Activated T-cell treated with anti-CD3 and anti-CD28 coated beads for 1 hour (primary cell): ENCODE data around the gene TRPM6.
A peak's percentile ranks its signal among the peaks of the same experiment; 100 is the strongest.

ENCODE experiments used
- DNase-seq: peaks from one replicate; pipeline ENCODE4 v3.0.0-alpha.2; 2020; ENCODE audit warnings: low read depth

The TRPM6 gene

DNA sequence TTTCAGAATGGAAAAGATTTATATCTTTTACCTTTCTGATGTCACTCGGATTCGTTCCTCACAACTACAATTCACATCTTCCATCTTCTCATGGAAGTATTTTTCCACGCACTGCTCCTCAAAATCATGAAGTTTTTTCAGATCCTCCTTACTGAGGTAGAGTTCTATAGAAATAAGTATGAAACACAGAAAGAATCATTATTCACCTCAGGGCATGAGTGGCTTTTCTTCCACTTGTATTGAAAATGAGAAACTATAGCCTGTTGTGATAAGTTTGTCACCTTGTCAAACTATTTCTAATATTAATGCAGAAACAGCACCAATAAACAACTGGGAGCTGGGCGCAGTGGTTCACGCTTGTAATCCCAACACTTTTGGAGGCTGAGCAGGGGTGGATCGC, 116.0 kb downstream of the TRPM6 start:
- DNase-seq: no peak

DNA sequence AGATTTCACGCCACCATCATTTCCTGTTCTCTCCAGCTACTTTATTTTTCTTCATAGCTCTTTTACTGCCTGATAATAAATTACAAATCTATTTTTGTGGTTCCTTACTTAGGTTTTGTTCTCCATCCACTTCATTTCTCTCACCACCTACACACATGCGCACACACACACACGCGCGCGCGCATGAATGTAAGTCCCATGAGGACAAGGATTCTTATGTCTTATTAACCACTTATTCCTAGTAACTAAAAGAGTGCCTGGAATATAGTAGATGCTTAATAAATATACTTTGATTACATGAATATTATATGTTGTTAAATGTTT, 116.5 kb downstream of the TRPM6 start:
- DNase-seq: no peak

DNA sequence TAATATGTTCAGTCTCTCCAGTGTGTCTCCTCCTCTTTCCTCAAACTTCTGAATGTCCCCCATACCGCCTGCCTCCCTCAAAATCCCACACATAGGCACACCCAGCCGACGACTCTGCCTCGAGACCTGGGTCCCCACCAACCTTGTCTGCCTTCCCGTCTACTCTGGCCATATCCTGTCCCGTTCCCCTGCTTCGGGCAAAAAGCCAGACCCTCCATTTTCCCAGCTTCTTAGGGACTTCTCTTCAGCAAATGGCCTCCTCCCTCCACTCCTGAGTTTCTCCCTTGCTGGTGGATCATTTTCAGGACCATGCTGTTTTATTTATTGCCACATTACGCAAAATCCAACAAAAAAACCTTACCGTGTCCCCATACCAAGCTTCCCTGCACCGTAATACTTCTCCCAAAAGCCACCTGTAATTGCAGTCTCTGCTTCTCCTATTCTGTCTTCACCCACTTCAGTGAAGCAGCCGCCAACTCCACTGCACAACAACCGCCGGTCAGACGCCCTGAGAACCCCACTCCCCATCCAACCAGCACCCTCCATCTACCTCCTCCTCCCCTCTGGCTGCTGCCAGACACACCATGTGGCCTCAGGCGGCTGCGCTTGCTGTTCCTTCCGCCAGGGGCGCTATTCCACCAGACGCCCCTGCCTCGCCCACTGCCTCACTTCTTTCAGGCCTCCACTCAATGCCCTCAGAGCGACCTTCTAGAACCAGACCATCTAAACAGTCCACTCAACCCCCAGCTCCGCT, 117.0 kb downstream of the TRPM6 start:
- DNase-seq: peak; percentile 6

DNA sequence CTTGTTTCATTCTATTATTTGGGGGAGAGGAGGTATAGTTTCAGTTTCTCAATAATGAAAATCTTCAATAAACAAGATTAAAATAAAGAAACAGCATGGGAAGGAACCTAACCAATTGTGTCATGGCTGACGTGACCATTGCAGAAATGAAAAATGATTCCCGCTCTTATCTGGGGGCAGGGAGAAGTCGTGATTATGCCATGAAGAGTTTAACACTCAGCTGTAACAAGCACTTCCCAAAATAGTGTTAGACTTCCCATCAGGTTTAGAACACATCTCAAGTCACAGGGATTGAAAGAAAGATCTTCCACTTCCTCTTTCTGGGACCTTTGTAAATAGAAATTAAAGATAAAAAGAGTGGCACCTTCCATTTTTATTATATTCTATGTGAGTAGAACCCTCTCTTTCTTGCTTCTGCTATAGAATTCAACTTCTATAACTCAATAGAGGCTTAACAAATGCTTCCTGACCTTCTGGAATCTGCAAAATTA, 122.2 kb downstream of the TRPM6 start:
- no peak for DNase-seq

DNA sequence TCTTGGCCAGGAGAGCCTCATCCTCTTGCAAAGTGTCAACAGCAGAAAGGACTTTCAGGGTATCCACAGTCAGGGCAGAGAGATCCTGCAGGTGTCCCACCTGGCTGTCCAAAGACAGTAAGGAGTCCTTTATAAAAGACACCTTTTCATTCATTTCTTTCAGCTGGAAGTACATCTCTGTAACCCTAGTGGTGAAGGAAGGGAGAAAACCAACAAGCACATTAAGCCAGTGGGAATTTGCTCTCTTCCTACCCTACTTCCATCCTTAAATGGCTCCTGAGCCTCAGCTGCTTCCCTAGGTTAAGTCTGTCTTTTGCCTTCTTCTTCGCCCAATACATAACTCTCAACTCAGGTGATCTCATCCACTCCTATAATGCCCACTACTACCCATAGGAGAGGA, 124.8 kb downstream of the TRPM6 start:
- DNase-seq: no peak

DNA sequence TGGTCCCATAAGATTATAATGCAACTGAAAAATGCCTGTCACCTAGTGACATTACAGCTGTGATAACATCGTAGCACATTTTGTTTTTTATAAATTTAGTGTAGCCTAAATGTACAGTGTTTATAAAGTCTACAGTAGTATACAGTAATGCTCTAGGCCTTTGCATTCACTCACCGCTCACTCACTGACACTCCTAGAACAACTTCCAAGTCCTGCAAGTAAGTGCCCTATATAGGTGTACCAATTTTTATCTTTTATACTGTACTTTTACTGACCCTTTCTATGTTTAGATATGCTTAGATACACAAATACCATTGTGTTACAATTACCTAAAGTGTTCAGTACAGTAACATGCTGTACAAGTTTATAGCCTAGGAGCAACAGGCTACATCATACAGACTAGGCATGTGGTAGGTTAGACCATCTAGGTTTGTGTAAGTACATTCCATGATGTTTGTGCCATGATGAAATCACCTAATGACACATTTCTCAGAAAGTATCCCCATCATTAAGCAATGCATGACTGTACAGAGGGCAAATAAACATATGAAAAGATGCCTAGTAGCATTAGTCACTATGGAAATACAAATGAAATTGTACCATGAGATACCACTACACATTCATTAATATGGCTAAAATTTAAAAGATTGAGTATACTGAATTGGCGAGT, 127.6 kb downstream of the TRPM6 start:
- DNase-seq: no peak

DNA sequence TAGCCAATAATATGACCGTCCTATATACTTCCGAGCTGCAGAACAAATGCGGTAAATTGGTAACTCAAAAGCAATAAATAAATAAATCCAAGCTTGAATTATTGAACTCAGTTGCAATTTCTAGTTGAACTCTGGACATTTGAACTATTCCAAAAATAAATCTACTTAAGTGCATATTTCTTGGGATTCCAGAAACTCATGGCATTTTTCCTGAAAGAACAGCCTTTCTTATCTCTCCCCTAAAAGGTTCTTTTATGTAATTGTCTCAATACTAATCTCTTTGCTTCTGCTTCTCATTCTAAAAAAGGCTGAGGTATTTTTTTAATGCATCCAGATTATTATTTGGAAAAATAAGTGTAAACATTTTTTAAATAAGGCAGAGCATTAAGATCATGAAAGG, 131.7 kb downstream of the TRPM6 start:
- no peak for DNase-seq

DNA sequence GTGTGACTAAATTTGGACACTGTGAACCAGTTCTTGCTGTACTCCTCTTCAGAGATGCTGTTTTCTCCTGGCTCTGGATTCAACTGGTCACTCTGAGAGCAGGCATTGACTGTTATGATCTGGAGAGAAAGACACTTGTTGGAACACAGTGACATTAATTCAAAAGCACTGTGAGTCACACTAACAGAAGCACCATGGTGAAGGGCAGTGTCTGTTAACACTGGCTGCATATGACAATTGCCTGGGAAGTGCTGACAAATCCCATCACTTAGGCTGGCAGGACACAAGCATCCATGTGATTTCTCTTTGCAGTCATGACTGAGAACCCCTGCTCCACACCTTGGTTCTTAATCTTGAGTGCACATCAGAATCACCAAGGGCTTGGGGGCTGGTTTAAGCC, 132.4 kb downstream of the TRPM6 start:
- DNase-seq: no peak

DNA sequence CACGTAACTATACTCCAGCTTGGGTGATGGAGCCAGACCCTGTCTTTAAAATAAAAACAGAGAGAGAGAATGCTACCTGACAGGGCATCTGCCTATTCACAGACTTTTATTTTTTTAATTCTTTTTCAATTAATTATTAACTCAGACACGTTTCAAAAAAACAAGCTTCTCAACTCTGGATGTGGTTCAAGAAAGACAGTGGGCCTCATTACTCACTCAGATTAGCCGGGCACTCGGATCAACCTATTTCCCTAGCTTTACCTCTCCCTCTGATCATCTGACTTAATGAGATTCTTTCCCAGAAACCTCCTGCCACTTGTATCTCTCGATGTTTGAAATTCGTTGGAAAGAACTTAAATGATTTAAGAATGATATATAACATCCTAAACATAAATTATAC, 134.1 kb downstream of the TRPM6 start:
- no peak for DNase-seq

DNA sequence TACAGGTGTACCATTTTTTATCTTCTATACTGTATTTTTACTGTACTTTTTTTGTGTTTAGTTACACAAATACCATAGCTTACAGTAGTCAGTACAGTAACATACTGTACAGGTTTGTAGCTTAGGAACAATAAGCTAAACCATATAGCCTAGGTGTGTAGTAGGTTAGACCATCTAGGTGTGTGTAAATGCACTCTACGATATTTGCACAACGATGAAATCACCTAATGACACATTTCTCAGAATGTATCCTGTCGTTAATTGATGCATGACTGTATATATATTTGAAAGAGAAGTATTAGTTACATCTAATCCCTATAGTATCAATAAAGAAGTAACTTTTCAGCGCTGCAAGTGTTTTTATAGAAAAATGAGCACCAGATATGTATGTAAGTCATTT, 138.8 kb downstream of the TRPM6 start:
- DNase-seq: no peak

DNA sequence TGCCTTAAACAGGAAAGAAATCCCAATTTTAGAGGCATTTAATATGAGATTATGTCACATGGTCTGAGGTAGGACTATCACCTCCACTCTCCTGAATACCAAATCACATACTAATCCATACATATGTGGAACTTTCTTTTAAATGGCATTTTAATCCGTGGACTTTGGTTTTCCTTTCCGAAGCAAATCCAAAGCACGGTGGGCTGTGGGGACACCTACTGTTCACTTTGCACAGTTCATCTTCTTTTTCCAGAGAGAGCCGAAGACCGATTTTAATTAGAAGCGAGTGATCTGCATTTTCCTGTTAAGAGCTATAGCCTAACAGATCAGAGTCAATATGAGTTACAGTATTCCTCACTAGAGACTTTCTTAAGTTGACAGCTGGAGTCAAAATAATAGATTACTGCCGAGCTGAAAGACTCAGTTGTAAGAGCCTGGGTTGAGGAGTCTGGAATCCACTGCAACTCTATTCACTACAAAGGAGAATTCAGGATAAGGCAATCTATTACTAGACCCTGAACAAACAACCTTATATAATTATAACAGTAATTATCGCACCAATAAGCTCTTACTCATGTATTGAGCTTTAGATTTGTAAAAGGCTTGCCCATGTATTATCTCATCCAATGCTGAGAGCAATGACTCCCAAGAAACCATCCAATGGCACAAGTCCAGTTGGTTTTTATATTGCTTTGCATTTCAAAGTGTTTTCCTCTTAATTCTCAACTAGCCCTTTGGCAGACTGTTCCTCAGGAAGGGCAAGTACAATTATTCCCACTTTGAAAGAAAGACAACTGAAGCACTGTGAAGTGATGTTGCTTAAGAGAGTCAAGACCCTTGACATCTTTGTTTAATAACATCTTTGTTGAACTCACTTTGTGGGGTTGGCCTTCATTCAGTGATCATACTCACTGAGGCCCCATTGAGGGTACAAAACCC, 144.7 kb downstream of the TRPM6 start:
- DNase-seq: no peak

DNA sequence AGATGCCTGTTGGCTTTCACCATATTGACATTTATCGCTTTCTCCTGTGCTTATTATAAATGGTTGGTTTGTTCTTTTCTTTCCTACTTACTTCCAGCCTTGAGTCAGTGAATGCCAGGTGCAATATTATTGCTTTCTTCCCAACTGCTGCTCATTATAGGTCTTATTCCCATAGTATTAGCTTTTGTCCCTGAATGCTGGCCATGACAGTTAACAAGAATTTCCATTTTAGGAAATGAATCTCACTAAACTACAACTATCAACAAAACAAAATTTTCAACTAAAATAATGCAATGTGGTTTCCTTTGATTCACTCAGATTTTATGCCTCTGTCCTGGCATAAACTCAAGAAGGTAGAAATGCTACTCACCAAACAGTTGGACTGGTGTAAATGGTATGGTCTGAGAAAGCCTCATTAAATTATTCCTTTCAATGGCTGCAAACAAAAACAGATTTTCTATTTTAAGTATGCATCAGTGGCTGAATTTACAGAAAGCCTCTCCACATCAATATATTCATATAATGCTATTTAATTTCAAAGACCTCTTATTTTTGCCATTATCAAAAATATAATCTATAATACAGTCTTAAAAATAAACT, 145.4 kb downstream of the TRPM6 start:
- DNase-seq: no peak

DNA sequence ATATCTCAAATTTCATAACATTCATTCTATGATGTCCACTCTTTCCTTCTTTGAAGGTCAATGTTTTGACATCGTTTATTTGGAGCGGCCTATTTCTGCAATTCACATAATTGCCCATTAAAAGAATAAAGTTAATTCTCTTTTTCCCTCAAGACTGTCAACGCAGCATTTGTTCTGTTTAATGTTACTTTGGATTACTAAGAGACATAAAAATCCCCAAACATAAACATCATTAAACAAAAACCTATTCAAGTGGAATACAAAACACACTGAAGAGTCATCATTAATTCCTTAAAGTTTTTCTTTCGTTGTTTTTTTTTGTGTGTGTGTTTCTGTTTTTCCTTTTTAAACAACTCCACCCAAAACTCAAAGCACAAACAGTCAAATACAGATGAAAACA, 151.1 kb downstream of the TRPM6 start:
- DNase-seq: no peak

DNA sequence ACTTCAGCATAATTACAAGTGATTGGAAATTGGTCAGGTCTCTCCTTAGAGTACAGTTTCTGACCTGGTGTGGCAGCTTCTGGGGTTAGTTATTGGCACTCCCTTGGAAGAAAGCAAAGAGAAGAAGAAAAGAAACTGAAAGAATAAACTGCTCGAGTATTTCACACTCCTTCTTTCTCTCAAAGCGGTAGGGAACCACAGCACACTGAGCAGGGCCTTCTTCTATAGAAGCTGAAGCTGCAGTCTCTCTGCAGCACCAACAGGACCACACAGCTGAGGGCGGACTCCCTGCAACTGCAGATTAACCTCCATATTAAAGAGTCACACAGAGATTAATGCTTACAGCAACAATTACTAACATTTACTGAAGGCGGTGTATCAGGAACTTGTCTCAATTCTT, 152.0 kb downstream of the TRPM6 start:
- no peak for DNase-seq

DNA sequence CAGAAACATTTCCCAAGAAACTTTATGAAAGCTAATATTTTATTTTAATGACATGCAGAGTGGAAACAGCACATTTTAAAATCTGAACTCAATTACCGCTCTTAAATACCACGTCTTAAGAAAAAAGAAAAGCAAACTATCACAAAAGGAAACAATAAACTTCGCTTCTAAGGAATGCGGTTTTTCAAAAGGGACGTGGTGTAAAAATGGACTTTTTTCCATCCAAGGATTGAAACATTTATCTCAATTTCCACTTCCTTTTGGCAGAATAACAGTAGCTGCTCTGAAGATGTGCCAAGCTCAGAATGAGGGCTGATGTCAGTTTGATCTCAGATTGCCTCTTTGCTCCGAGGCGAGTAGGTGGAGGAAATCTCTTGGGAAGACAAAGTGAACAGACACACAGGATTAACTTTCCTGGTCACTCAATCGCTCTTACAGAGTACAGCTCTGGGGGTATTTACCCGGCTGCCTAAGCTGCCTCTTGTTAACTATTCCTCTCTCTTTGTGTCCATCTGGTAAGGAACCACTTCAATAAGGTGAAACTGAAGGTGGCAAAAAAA, 158.5 kb downstream of the TRPM6 start:
- no peak for DNase-seq

DNA sequence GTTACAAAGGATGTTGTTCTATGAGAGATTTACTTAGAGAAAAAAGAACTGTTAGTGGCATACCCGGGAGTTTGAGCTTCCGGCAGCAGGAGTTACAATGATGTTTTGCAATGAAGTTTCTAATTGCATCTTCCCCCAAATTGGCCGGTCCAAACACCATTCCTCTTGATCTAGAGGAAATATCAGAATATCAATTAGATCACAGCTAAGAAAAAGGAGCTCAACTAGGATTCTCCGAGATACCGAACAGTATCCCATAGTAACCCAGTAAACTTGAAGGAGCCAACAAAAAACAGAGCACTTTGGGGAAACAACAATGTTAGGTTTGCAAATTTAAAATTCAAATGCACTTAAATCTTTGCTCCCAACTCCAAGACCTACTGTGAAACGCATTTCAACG, 159.5 kb downstream of the TRPM6 start:
- DNase-seq: no peak

DNA sequence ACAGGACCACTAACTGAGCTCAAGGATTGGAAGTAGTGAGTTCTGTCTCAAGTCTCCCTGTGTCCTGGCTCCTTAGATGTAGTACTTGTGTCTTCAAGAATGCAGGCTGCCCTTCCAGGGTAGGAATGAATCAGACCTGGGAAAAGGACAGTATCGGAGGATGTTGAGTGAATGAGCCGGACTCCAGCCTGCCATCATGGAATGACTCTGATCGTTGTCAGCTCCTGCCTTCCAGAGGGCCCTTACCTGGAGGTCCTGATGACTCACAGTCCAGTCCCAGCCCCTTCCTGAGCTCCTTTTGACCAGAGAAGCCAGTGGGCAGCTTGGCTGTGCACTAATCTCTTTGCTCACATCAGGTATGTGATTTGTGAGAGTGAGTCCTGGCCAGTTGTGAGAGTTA, 161.1 kb downstream of the TRPM6 start:
- no peak for DNase-seq

DNA sequence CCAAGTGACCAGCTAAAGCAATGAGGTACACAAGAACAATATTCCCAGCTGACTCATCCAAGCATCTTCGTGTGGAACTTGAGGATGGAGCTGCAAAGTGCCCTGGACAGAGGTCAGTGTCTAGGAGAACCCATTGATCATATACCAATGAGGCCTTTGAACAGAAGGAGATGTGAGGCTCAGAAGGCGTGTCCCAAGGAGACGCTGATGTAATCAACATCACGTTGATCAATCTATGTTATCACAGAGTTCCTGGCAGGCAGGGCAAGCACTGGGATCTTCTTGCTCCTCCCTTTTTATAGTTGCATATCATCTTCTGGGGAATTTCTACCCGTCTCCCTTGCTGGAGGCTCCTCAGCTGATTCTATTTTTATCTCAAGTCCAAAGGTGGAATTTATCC, 163.4 kb downstream of the TRPM6 start:
- no peak for DNase-seq

DNA sequence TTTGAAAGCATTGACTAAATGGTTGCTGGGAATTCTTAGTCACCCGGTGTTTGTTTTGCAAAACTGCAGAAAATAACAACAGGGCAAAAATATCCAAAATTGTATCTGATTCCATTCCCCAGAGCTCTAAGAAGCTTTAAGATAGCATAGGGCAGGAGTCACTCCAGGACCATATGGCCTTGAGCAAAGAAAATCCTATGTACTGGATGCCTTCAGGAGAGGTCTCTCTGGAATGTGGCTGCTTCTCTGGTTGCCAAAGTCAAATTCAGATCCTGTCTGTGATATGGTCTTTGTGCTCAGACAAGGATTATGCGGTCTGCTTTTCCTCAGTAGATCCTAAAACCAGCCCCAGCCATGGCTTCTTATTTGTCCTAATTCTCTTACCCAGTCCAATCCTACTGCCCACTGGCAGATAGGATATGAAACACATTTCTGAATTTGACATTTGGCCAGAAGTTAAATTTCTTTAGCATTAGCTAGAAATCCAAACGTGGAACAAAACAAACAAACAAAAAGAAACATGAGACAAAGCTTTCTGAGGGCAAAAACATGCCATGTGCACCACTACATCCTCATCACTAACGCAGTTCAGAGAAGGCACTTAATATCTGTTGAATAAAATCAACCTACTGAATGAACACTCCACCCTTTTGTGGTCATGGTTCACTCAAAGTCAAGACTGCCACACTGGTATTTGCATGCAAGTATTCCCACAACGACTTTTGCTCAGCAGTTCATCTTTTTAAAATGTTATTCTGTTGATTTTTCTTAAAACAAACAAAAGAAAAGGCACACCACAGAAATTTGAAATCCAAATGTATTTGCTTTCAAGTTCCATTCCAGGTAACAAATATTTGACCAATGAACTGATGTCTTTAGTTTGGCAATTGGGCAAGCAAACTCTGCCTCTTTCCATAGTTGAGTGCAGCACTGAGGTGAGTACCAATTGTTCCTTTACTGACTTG, 165.7 kb downstream of the TRPM6 start:
- DNase-seq: no peak

DNA sequence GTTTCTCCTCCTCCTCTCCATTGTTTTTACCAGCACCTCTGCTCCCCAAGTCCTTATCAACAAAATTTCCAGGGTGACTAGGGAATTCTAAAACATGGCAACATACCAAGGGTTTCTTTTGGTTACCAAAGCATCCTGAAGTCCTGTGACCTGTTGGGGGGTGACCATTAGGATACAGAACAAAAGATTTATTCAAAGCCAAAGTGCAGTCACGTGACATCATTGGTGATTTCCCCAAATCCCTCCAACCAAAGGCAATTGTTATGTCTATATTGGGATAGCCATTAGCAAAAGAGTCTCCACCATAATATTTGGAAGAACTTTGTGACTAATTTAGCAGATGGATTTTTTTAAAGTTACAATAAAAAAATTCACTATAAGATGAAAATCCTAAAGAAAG, 168.4 kb downstream of the TRPM6 start:
- DNase-seq: no peak

DNA sequence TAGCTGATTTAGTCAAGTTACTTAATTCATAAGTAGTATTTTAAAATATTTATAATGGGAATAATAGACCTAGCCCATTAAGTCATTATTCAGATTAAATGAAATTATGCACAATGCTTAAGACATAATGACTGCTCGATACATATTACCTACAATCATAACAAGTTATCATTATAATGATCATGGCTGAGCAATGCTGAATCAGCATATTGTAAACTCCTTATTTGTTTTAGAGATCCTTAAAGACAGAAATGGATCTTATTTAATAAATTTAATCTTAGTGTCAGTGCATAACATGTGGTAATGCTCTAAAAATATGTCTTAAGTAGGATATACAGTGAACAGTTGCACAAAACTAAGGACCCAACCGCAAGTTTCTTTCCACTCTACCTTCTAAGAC, 169.0 kb downstream of the TRPM6 start:
- DNase-seq: no peak
